Measurements from ENCODE around the gene KRTAP6-1. TPM values are rescaled to one million over a fixed set of nuclear protein-coding genes. Genes with fewer than 3 reads are reported as not detected.

The KRTAP6-1 gene
- total RNA-seq, 4 donors from 2014 or later: not detected

GRCh38 chr21:30580132-30580531 is 33.6 kb downstream of the KRTAP6-1 start:
- TF ChIP-seq CTCF (IDR thresholded peaks at IDR 0.05; ENCODE audit: low read depth): no peak

- TF ChIP-seq CTCF (IDR thresholded peaks at IDR 0.05; ENCODE audit: low read depth): no peak
These were observed 34.4 kb downstream of the KRTAP6-1 start for GRCh38 chr21:30579346-30579745.

- TF ChIP-seq CTCF (IDR thresholded peaks at IDR 0.05; ENCODE audit: low read depth): no peak
These were observed 36.0 kb downstream of the KRTAP6-1 start for GRCh38 chr21:30577766-30578165.

GRCh38 chr21:30567617-30568016 is 46.1 kb downstream of the KRTAP6-1 start:
- TF ChIP-seq CTCF (IDR thresholded peaks at IDR 0.05; ENCODE audit: low read depth): no peak

- no peak for TF ChIP-seq CTCF (IDR thresholded peaks at IDR 0.05; ENCODE audit: low read depth)
These were observed 50.1 kb downstream of the KRTAP6-1 start for GRCh38 chr21:30563630-30564029.

Small RNAs within 50 kb of the gene (small RNA-seq; reads per million reads assigned to genes)
- gene KRTAP20-1 (not detected), gene KRTAP20-3 (not detected), gene KRTAP20-4 (not detected), gene KRTAP22-1 (not detected), gene KRTAP22-2 (not detected)

Other genes with a start within 250 kb of the KRTAP6-1 start
- gene KRTAP13-2, start 241.7 kb downstream of the KRTAP6-1 start, total RNA-seq: not detected
- not detected for gene KRTAP13-1, start 217.9 kb downstream of the KRTAP6-1 start, total RNA-seq
- not detected for gene KRTAP13-3, start 188.0 kb downstream of the KRTAP6-1 start, total RNA-seq
- gene KRTAP13-4, start 183.7 kb downstream of the KRTAP6-1 start, total RNA-seq: not detected
- not detected for gene KRTAP15-1, start 173.7 kb downstream of the KRTAP6-1 start, total RNA-seq
- not detected for gene KRTAP19-1, start 133.6 kb downstream of the KRTAP6-1 start, total RNA-seq
- gene KRTAP19-2, start 126.5 kb downstream of the KRTAP6-1 start, total RNA-seq: not detected
- gene KRTAP19-3, start 121.9 kb downstream of the KRTAP6-1 start, total RNA-seq: not detected
- not detected for gene KRTAP19-4, start 116.8 kb downstream of the KRTAP6-1 start, total RNA-seq
- not detected for gene KRTAP19-5, start 111.8 kb downstream of the KRTAP6-1 start, total RNA-seq
- gene KRTAP19-6, start 72.1 kb downstream of the KRTAP6-1 start, total RNA-seq: not detected
- gene KRTAP19-7, start 52.6 kb downstream of the KRTAP6-1 start, total RNA-seq: not detected
- not detected for gene KRTAP22-2, start 23.5 kb downstream of the KRTAP6-1 start, total RNA-seq
- gene KRTAP6-3, start 21.5 kb downstream of the KRTAP6-1 start, total RNA-seq: not detected
- gene KRTAP6-2, start 15.0 kb downstream of the KRTAP6-1 start, total RNA-seq: not detected
- gene KRTAP22-1, start 12.8 kb downstream of the KRTAP6-1 start, total RNA-seq: not detected
- not detected for gene KRTAP20-1, start 2.5 kb upstream of the KRTAP6-1 start, total RNA-seq
- gene KRTAP20-4, start 6.7 kb upstream of the KRTAP6-1 start, total RNA-seq: not detected
- not detected for gene KRTAP20-2, start 21.3 kb upstream of the KRTAP6-1 start, total RNA-seq
- gene KRTAP20-3, start 28.9 kb upstream of the KRTAP6-1 start, total RNA-seq: not detected
- not detected for gene KRTAP21-3, start 104.8 kb upstream of the KRTAP6-1 start, total RNA-seq
- not detected for gene KRTAP21-2, start 133.3 kb upstream of the KRTAP6-1 start, total RNA-seq
- not detected for gene KRTAP21-1, start 141.5 kb upstream of the KRTAP6-1 start, total RNA-seq
- gene KRTAP8-1, start 199.3 kb upstream of the KRTAP6-1 start, total RNA-seq: not detected
- not detected for gene KRTAP7-1, start 215.8 kb upstream of the KRTAP6-1 start, total RNA-seq